Measurements from ENCODE around the gene THOC7.
A peak's percentile ranks its signal among the peaks of the same experiment; 100 is the strongest.

Gene THOC7

GRCh38 chr3:63878394-63879060 is 14.9 kb upstream of the THOC7 start:
- no peak for DNase-seq (ENCODE audit: low read depth)

- no peak for DNase-seq (ENCODE audit: low read depth)
Observed at GRCh38 chr3:63877737-63878393, 14.3 kb upstream of the THOC7 start.

GRCh38 chr3:63876260-63876659 is 12.7 kb upstream of the THOC7 start:
- DNase-seq (ENCODE audit: low read depth), result no peak

GRCh38 chr3:63875510-63875909 is 11.9 kb upstream of the THOC7 start:
- DNase-seq (ENCODE audit: low read depth), result no peak

GRCh38 chr3:63874769-63875168 is 11.2 kb upstream of the THOC7 start:
- no peak for DNase-seq (ENCODE audit: low read depth)

GRCh38 chr3:63872135-63872924 is 8.7 kb upstream of the THOC7 start:
- no peak for DNase-seq (ENCODE audit: low read depth)

GRCh38 chr3:63870615-63871005 is 7.0 kb upstream of the THOC7 start:
- DNase-seq (ENCODE audit: low read depth), result no peak

GRCh38 chr3:63869940-63870614 is 6.5 kb upstream of the THOC7 start:
- no peak for DNase-seq (ENCODE audit: low read depth)

- no peak for DNase-seq (ENCODE audit: low read depth)
Observed at GRCh38 chr3:63867225-63867624, 3.6 kb upstream of the THOC7 start.

GRCh38 chr3:63864965-63865327 is 1.3 kb upstream of the THOC7 start:
- DNase-seq (ENCODE audit: low read depth), result no peak

- peak; percentile 40 for DNase-seq (ENCODE audit: low read depth)
Observed at GRCh38 chr3:63864008-63864964, 681 bp upstream of the THOC7 start.

- DNase-seq (ENCODE audit: low read depth), result no peak
Observed at GRCh38 chr3:63862804-63863149, 828 bp downstream of the THOC7 start.

- no peak for DNase-seq (ENCODE audit: low read depth)
Observed at GRCh38 chr3:63861306-63861705, 2.3 kb downstream of the THOC7 start.

- no peak for DNase-seq (ENCODE audit: low read depth)
Observed at GRCh38 chr3:63860776-63861175, 2.8 kb downstream of the THOC7 start.

- no peak for DNase-seq (ENCODE audit: low read depth)
Observed at GRCh38 chr3:63857311-63857710, 6.3 kb downstream of the THOC7 start.

GRCh38 chr3:63855333-63855940 is 8.2 kb downstream of the THOC7 start:
- no peak for DNase-seq (ENCODE audit: low read depth)

- DNase-seq (ENCODE audit: low read depth), result no peak
Observed at GRCh38 chr3:63853106-63853505, 10.5 kb downstream of the THOC7 start.

GRCh38 chr3:63851287-63851686 is 12.3 kb downstream of the THOC7 start:
- no peak for DNase-seq (ENCODE audit: low read depth)

GRCh38 chr3:63849175-63849574 is 14.4 kb downstream of the THOC7 start:
- no peak for DNase-seq (ENCODE audit: low read depth)

GRCh38 chr3:63847718-63848450 is 15.7 kb downstream of the THOC7 start:
- DNase-seq (ENCODE audit: low read depth), result no peak

Data from activated T-cell treated with anti-CD3 and anti-CD28 coated beads for 24 hours (primary cell).